B cell (primary cell): Measurements from ENCODE around the gene CLCF1. TPM values are rescaled to one million over a fixed set of nuclear protein-coding genes. Genes with fewer than 3 reads are reported as not detected.

Experiments
- ATAC-seq: fragments of 200-7000 bp; cut with Tn5 transposase; one replicate; pipeline ENCODE4 v1.10.0; 2021; ENCODE audit warnings: low read depth, mild to moderate bottlenecking, moderate number of reproducible peaks, moderate library complexity
- CTCF ChIA-PET: fragments of 350-600 bp; sonication (Branson Sonifier 250); formaldehyde crosslinking; loops from one replicate; lab custom pipeline; 2021; ENCODE audit warnings: antibody characterized with exemption, inconsistent platforms; lab: Charles Lee
- POLR2A ChIA-PET: fragments of 350-600 bp; sonication (Branson Sonifier 250); formaldehyde crosslinking; loops from one replicate; lab custom pipeline; 2021; ENCODE audit warnings: antibody characterized with exemption; lab: Charles Lee
- DNase-seq: peaks from one replicate; pipeline ENCODE4 v3.0.0; 2013
- H2AFZ ChIP-seq: 2 replicates; pipeline ENCODE4 v1.6.1; 2012; ENCODE audit warnings: mild to moderate bottlenecking, low read depth, low read length; ENCODE audit not compliant: insufficient read depth, poor library complexity, severe bottlenecking
- H3K27ac ChIP-seq, 2 donors: 1 replicate in 1 of 2; 2 replicates in 1 of 2; pipeline ENCODE4 v1.5.1; 2012 to 2013; ENCODE audit warnings: low read length in 2 of 2, mild to moderate bottlenecking in 2 of 2, moderate library complexity in 1 of 2
- H3K27me3 ChIP-seq, 4 experiments: fragments of 200-600 bp in 1 of 4; sonication (generic) in 1 of 4; replicated peaks in 1 of 4; 1 replicate in 2 of 4; 2 replicates in 2 of 4; pipeline versions ENCODE4 v1.6.1 to v1.7.0; 2013 to 2016; ENCODE audit warnings: low read length in 3 of 4, mild to moderate bottlenecking in 2 of 4, mixed read lengths in 1 of 4, moderate library complexity in 1 of 4; ENCODE audit not compliant: insufficient read depth in 4 of 4, control insufficient read depth in 3 of 4; ENCODE audit errors: control extremely low read depth in 1 of 4
- H3K36me3 ChIP-seq, 2 experiments: replicated peaks in 1 of 2; 1 replicate in 1 of 2; 2 replicates in 1 of 2; pipeline versions ENCODE4 v1.6.1 to v1.7.1; 2013; ENCODE audit warnings: low read length in 1 of 2; ENCODE audit not compliant: insufficient read depth in 2 of 2, control insufficient read depth in 1 of 2; ENCODE audit errors: control extremely low read depth in 1 of 2, extremely low read depth in 1 of 2
- H3K4me1 ChIP-seq, 2 donors: fragments of 200-600 bp in 1 of 2; sonication (generic) in 1 of 2; 1 replicate in 1 of 2; 2 replicates in 1 of 2; pipeline versions ENCODE4 v1.5.1 to v1.6.1; 2013 to 2017; ENCODE audit warnings: low read length in 2 of 2; ENCODE audit not compliant: control insufficient read depth in 2 of 2, insufficient read depth in 2 of 2
- H3K4me2 ChIP-seq: replicated peaks from 2 replicates; pipeline ENCODE3; 2012; ENCODE audit warnings: mild to moderate bottlenecking, low read depth, low read length; ENCODE audit not compliant: poor library complexity, severe bottlenecking
- H3K4me3 ChIP-seq, 5 experiments: fragments of 200-600 bp in 1 of 5; sonication (generic) in 1 of 5; 1 replicate in 3 of 5; 2 replicates in 2 of 5; pipeline versions ENCODE4 v1.5.1 to v1.7.0; 2011 to 2016; ENCODE audit warnings: low read length in 4 of 5, mild to moderate bottlenecking in 4 of 5, low read depth in 2 of 5, control low read depth in 1 of 5, moderate library complexity in 1 of 5; ENCODE audit not compliant: insufficient read depth in 1 of 5; ENCODE audit errors: control extremely low read depth in 1 of 5, extremely low read depth in 1 of 5
- H3K79me2 ChIP-seq: fragments of 200-600 bp; sonication (generic); one replicate; pipeline ENCODE4 v1.6.0; 2016; ENCODE audit warnings: low read length; ENCODE audit not compliant: control insufficient read depth, insufficient read depth
- H3K9ac ChIP-seq: fragments of 200-600 bp; sonication (generic); 2 replicates; pipeline ENCODE4 v1.6.1; 2017; ENCODE audit warnings: mild to moderate bottlenecking, low read length, moderate library complexity
- H3K9me3 ChIP-seq, 3 donors: one replicate each; pipeline versions ENCODE4 v1.6.1 to v1.7.1; 2013; ENCODE audit warnings: low read length in 2 of 3; ENCODE audit not compliant: control insufficient read depth in 2 of 3, insufficient read depth in 1 of 3; ENCODE audit errors: control extremely low read depth in 1 of 3
- H4K20me1 ChIP-seq: 2 replicates; pipeline ENCODE4 v1.6.0; 2012; ENCODE audit warnings: mild to moderate bottlenecking, low read length; ENCODE audit not compliant: insufficient read depth, control insufficient read depth, poor library complexity, severe bottlenecking
- H3K27ac Mint-ChIP-seq: one replicate; pipeline ENCODE4 v1.8.0; 2021; ENCODE audit warnings: mixed read lengths
- H3K27me3 Mint-ChIP-seq: one replicate; pipeline ENCODE4 v1.8.0; 2021; ENCODE audit warnings: mixed read lengths
- H3K4me1 Mint-ChIP-seq: one replicate; pipeline ENCODE4 v1.8.0; 2021; ENCODE audit warnings: mixed read lengths
- H3K4me3 Mint-ChIP-seq: one replicate; pipeline ENCODE4 v1.8.0; 2021; ENCODE audit warnings: mixed read lengths
- H3K9me3 Mint-ChIP-seq: one replicate; pipeline ENCODE4 v1.8.0; 2022; ENCODE audit warnings: mixed read lengths; ENCODE audit not compliant: insufficient read depth
- CTCF ChIP-seq: fragments of 200-600 bp; IDR thresholded peaks from one replicate; pipeline ENCODE4 v1.8.0; 2022; ENCODE audit warnings: antibody characterized with exemption, mild to moderate bottlenecking
- EZH2 ChIP-seq: IDR thresholded peaks from 2 replicates; pipeline ENCODE4 v1.6.1; 2012; ENCODE audit warnings: borderline replicate concordance, low read depth, mild to moderate bottlenecking, moderate library complexity, low read length; ENCODE audit not compliant: insufficient read depth, poor library complexity, severe bottlenecking
- WGBS: methylation state at CpG from one replicate; pipeline ENCODE4 v1.1.5; 2013; ENCODE audit warnings: missing lambda C conversion rate; ENCODE audit not compliant: insufficient coverage; 5-methylcytosine and 5-hydroxymethylcytosine counted together
- intact Hi-C: fragments of 100-400 bp; cut with micrococcal nuclease; formaldehyde crosslinking; loops from one replicate; pipeline ENCODE4 v1.10.0; 2022
- polyA plus RNA-seq: library from polyadenylated mRNA; depleted of rRNA; stranded (reverse); fragments of >200 nt; gene quantifications from 2 replicates; pipeline ENCODE4 v1.2.3, GENCODE V29; 2012
- total RNA-seq, 2 donors: library from RNA; stranded (reverse); fragments of 120-200 nt in 1 of 2; gene quantifications; 1 replicate in 1 of 2; 2 replicates in 1 of 2; pipeline versions ENCODE4 v1.2.3 to v1.2.4, GENCODE V29; 2013 to 2022

The CLCF1 gene
- total and polyA plus RNA-seq, 2 donors (not counting 1 experiment from before 2014, with no cell fraction given) = 29.1 to 44.6 TPM

GRCh38 chr11:67409261-67409666, 35.9 kb upstream of the CLCF1 start:
- Histone ChIP-seq H3K4me1 (peaks cover 92 to 99% of the 10 kb centered on the region in 2 donors), H4K20me1 (peaks cover 41% of the 10 kb centered on the region), H3K27ac (peak overlapping the region; percentile 83 to 88), H3K27me3 (no peaks in the 10 kb centered on the region), H3K36me3 (peaks cover 0 to 49% of the 10 kb centered on the region in 2 experiments), H3K9ac (peak overlapping the region; percentile 73), H3K9me3 (peaks cover 0 to 2% (median 0%) of the 10 kb centered on the region in 3 donors), H3K4me3 (peak overlapping the region in 4 of 5 experiments; percentile 40 to 80 (median 56)), H2AFZ (no peak overlapping the region), H3K4me2 (peak overlapping the region; percentile 89), H3K79me2 (peaks cover 59% of the 10 kb centered on the region)
- WGBS = 0% methylated on average over 24 of the region's 24 CpGs
- ChIA-PET POLR2A (interaction anchor here (0.9 to 4.2 kb wide), 12 partner anchors 10 to 98 kb away, joined by 3 to 78 read pairs (median 6); partner anchors contain the start of genes CORO1B, PITPNM1, PTPRCAP and RAD9A), CTCF (interaction anchor here (0.6 to 3.4 kb wide), 4 partner anchors 9 to 707 kb away, joined by 3 to 18 read pairs (median 8); partner anchors contain the start of gene PTPRCAP)
- Mint-ChIP-seq H3K4me3 (peak overlapping the region; percentile 91), H3K27me3 (no peaks in the 10 kb centered on the region), H3K27ac (peak overlapping the region; percentile 100), H3K4me1 (peaks cover 91% of the 10 kb centered on the region), H3K9me3 (no peaks in the 10 kb centered on the region)
- intact Hi-C loops = loop anchor here (1.0 to 10.0 kb wide), 2 partner anchors 10 to 176 kb away; partner anchors contain the start of gene GSTP1
- ATAC-seq = peak; percentile 55
- DNase-seq = peak; percentile 82
- TF ChIP-seq EZH2 (no peak), CTCF (no peak)
